GM12864 (cell line): Measurements from ENCODE around the gene RPP14.

Experiments used
- DNase-seq: peaks from one replicate; pipeline ENCODE4 v3.0.0-alpha.2; 2011; ENCODE audit warnings: low read depth
- H3K4me3 ChIP-seq: 2 replicates; pipeline ENCODE4 v1.5.1; 2011; ENCODE audit warnings: mild to moderate bottlenecking, low read depth, low read length, control low read depth
- TF ChIP-seq, protein P1 (sequence below): IDR thresholded peaks from 2 replicates; pipeline ENCODE4 v1.5.1; 2011; ENCODE audit warnings: low read depth, mild to moderate bottlenecking, moderate library complexity, low read length, control low read depth, inconsistent platforms; ENCODE audit errors: missing control alignments

Gene RPP14

DNA sequence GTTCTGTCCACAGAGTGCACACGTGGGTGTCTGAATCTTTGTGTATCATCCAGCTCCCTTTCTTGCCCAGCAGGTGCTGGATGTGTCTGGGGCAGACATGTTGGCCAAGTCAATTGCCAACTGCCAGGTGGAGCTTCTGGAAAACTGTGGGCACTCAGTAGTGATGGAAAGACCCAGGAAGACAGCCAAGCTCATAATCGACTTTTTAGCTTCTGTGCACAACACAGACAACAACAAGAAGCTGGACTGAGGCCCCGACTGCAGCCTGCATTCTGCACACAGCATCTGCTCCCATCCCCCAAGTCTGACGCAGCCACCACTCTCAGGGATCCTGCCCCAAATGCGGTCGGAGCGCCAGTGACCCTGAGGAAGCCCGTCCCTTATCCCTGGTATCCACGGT, 12.5 kb upstream of the RPP14 start:
- TF ChIP-seq, protein P1, sequence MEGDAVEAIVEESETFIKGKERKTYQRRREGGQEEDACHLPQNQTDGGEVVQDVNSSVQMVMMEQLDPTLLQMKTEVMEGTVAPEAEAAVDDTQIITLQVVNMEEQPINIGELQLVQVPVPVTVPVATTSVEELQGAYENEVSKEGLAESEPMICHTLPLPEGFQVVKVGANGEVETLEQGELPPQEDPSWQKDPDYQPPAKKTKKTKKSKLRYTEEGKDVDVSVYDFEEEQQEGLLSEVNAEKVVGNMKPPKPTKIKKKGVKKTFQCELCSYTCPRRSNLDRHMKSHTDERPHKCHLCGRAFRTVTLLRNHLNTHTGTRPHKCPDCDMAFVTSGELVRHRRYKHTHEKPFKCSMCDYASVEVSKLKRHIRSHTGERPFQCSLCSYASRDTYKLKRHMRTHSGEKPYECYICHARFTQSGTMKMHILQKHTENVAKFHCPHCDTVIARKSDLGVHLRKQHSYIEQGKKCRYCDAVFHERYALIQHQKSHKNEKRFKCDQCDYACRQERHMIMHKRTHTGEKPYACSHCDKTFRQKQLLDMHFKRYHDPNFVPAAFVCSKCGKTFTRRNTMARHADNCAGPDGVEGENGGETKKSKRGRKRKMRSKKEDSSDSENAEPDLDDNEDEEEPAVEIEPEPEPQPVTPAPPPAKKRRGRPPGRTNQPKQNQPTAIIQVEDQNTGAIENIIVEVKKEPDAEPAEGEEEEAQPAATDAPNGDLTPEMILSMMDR = no peak
- H3K4me3 ChIP-seq = no peak overlapping the region
- no peak for DNase-seq

DNA sequence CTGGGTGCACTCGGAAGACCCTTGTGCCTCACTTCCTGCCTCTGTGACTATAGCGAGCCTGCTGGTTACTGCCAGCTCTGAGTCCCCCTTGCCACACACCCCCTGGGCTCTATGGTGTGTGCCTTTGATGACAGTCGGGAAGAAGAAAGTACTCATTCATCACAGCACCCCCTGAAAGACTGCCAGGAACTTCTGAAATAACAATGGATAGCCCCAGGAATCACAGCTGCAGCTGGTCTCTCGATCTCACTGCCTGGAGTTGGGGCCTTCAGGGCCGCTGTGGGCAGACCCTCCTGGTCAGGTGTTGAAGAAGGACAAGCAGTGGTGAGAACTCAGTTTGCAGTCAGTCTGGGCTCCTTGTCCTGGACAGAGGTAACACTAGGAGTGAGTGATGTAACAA, 9.8 kb upstream of the RPP14 start:
- DNase-seq = no peak
- TF ChIP-seq, protein P1 = no peak
- H3K4me3 ChIP-seq = no peak overlapping the region

DNA sequence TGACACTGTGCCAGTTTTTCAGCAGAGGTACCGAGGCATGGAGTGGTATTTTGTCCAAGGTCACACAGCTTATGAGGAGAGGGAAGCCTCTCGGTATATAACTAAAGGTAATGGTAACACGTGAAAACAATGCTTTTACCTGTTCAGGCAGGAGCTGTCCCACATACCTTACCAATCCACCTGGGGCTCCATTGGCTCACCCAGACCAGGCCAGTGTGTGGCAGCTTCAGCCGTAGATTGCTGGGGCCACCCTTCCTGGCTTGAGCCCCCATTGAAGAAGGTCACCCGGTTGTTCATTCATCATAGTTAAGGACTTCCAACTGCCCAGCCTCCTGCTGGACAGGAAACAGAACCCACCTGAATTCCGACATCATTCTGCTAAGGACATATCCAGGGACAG, 9.2 kb upstream of the RPP14 start:
- DNase-seq = no peak
- H3K4me3 ChIP-seq = no peak overlapping the region
- TF ChIP-seq, protein P1 = no peak

DNA sequence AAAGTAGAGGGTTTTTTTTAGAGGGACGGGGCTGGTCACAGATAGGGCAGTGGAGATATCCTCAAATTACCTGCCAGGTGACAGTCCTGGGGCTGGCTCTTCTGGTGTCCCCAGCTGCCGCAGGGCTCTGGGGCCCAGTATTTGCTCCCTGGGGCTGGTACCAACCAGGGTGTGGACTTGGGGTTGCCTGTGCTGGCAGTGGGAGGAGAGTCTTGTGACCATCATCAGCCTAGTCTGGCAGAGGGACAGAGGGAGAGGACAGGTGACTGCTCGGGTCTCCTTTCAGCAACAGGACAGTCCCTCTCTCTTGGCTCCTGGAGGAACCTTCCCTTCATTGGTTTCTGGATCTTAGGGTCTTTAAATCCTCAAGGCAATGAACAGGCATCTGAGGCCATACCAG, 7.9 kb upstream of the RPP14 start:
- H3K4me3 ChIP-seq = no peak overlapping the region
- TF ChIP-seq, protein P1 = no peak
- DNase-seq = no peak

DNA sequence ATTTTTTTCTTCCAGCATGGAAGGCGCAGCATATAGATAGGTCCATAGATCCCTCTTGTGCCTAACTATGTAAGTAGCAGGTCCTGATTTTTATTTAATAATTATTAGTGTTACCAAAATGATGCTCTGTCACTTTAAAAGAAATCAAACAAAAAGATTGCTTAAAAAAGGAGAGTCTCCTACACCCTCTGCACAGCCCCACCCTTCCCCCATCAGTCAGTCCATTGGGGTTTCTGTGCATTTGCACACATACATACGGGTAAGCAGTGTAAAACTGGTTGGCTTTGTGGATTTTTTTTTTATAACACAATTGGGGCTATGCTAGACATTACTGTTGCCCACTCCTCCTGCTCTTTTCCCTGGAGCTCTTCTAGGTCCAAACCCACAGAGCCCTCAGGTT, 7.0 kb upstream of the RPP14 start:
- DNase-seq = no peak
- no peak overlapping the region for H3K4me3 ChIP-seq
- TF ChIP-seq, protein P1 = no peak

DNA sequence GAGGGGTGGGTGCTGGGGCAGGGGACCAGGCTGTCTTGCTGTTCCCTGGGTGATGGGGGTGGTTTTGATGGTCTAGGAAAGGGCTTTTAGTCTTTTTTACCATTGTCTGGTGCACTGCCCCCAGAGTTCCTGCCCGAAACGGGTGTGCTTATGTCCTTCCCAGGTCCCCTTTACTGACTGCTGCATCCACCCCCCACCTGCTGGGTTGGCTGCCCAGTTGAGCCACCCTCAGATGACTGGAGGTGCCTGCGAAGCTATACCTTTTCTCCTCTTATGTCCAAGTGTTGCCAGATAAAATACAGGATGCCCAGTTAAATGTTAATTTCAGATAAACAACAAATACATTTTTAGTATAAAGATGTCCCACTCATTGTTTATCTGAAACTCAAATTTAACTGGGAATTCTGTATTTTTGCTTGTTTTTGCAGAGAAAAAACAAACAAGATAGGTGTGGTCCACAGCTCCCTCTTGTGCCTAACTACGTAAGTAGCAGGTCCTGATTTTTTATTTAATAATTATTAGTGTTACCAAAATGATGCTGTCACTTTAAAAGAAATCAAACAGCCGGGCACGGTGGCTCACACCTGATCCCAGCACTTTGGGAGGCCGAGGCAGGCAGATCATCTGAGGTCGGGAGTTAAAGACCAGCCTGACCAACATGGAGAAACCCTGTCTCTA, 6.1 kb upstream of the RPP14 start:
- TF ChIP-seq, protein P1 = peak; percentile 26
- no peak for DNase-seq
- H3K4me3 ChIP-seq = no peak overlapping the region

DNA sequence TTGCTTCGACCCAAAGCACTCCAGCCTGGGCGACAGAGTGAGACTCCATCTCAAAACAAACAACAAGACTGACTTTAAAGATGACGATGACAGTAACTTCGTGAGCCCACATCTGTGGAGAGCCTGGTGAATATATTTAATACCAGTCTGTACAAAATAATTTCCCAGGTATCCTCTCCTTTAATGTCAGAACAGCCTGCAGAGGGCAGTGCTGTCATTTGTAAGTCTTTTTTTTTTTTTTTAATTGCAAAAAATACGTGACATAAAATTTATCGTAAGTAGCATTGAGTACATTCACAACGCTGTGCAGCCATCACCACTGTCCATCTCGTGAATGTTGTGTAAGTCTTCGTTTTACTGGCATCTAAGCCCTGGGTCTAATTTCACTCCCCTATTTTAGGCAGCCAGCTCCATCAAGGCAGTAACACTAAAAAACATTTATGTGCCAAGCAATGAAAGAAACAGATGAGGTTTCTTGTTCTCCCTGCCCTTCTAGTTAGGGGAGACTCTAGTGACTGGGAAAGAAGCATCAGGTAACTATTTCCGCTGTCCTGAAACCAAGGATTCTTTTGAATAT, 1.7 kb downstream of the RPP14 start:
- DNase-seq = no peak
- H3K4me3 ChIP-seq = peak overlapping the region; percentile 79
- TF ChIP-seq, protein P1 = peak; percentile 46
